Inflammatory macrophage (primary cell): ENCODE measurements around the gene LIMCH1.
"Not testable (repeated sequence)": the region's sequence is repeated elsewhere in the genome, so short reads cannot be mapped to it uniquely, and the experiment has no call there.

Experiments used
- DNase-seq, 2 donors: peaks; one replicate each; pipeline ENCODE4 v3.0.0-alpha.2; 2020 to 2022

The LIMCH1 gene

GRCh38 chr4:41683326-41683725, 145.4 kb downstream of the LIMCH1 start:
- DNase-seq: no peak

GRCh38 chr4:41686893-41687292, 148.9 kb downstream of the LIMCH1 start:
- no peak for DNase-seq

- DNase-seq: no peak
These were observed 150.0 kb downstream of the LIMCH1 start for GRCh38 chr4:41687971-41688370.

- peak; percentile 42 to 61 for DNase-seq
These were observed 154.9 kb downstream of the LIMCH1 start for GRCh38 chr4:41692717-41693345.

- DNase-seq: peak in 1 of 2 donors; percentile 1
These were observed 155.7 kb downstream of the LIMCH1 start for GRCh38 chr4:41693629-41694028.

- DNase-seq: no peak
These were observed 158.2 kb downstream of the LIMCH1 start for GRCh38 chr4:41696131-41696530.

GRCh38 chr4:41696763-41697162, 158.8 kb downstream of the LIMCH1 start:
- DNase-seq: no peak

GRCh38 chr4:41701983-41702382, 164.0 kb downstream of the LIMCH1 start:
- DNase-seq: no peak

GRCh38 chr4:41702770-41703169, 164.8 kb downstream of the LIMCH1 start:
- DNase-seq: no peak

GRCh38 chr4:41703785-41704184, 165.8 kb downstream of the LIMCH1 start:
- DNase-seq: no peak

GRCh38 chr4:41709844-41710481, 172.0 kb downstream of the LIMCH1 start:
- no peak for DNase-seq

GRCh38 chr4:41711654-41712053, 173.7 kb downstream of the LIMCH1 start:
- DNase-seq: not testable (repeated sequence)

GRCh38 chr4:41712425-41712824, 174.5 kb downstream of the LIMCH1 start:
- DNase-seq: no peak

GRCh38 chr4:41713768-41714167, 175.8 kb downstream of the LIMCH1 start:
- no peak for DNase-seq

GRCh38 chr4:41714364-41715000, 176.5 kb downstream of the LIMCH1 start:
- no peak for DNase-seq

GRCh38 chr4:41715155-41715554, 177.2 kb downstream of the LIMCH1 start:
- DNase-seq: no peak

GRCh38 chr4:41718907-41719306, 180.9 kb downstream of the LIMCH1 start:
- DNase-seq: no peak

- no peak for DNase-seq
These were observed 181.5 kb downstream of the LIMCH1 start for GRCh38 chr4:41719417-41719816.

- DNase-seq: no peak
These were observed 184.2 kb downstream of the LIMCH1 start for GRCh38 chr4:41722181-41722580.

GRCh38 chr4:41723286-41723685, 185.3 kb downstream of the LIMCH1 start:
- no peak for DNase-seq

GRCh38 chr4:41725254-41725653, 187.3 kb downstream of the LIMCH1 start:
- no peak for DNase-seq

GRCh38 chr4:41727861-41728572, 190.1 kb downstream of the LIMCH1 start:
- DNase-seq: no peak

GRCh38 chr4:41728573-41728913, 190.6 kb downstream of the LIMCH1 start:
- no peak for DNase-seq
